ENCODE data around the gene PHTF1. TPM values are rescaled to one million over a fixed set of nuclear protein-coding genes. Genes with fewer than 3 reads are reported as not detected.

The PHTF1 gene
- total RNA-seq (10 to 100 TPM in 5 of 10 donors, 1 to 10 TPM in 5; 7.7 to 14.8 (median 10.0) TPM), polyA plus RNA-seq (1 to 10 TPM; 4.9 to 8.3 TPM)
- long read RNA-seq, donor 1, partial matches to known transcripts, result 4 of 11 reads
- long read RNA-seq, donor 1, other reads (novel, unspliced or antisense), result 4 of 11 reads
- long read RNA-seq, donor 2, transcript PHTF1-204 (19 exons, 3,273 nt), result major isoform, 5 of 41 reads
- long read RNA-seq, donor 2, transcript PHTF1-205 (18 exons, 3,244 nt), result major isoform, 5 of 41 reads
- long read RNA-seq, donor 2, partial matches to known transcripts, result 17 of 41 reads
- long read RNA-seq, donor 2, other reads (novel, unspliced or antisense), result 11 of 41 reads
- long read RNA-seq, donor 3, partial matches to known transcripts, result 1 of 12 reads
- long read RNA-seq, donor 3, other reads (novel, unspliced or antisense), result 9 of 12 reads

DNA sequence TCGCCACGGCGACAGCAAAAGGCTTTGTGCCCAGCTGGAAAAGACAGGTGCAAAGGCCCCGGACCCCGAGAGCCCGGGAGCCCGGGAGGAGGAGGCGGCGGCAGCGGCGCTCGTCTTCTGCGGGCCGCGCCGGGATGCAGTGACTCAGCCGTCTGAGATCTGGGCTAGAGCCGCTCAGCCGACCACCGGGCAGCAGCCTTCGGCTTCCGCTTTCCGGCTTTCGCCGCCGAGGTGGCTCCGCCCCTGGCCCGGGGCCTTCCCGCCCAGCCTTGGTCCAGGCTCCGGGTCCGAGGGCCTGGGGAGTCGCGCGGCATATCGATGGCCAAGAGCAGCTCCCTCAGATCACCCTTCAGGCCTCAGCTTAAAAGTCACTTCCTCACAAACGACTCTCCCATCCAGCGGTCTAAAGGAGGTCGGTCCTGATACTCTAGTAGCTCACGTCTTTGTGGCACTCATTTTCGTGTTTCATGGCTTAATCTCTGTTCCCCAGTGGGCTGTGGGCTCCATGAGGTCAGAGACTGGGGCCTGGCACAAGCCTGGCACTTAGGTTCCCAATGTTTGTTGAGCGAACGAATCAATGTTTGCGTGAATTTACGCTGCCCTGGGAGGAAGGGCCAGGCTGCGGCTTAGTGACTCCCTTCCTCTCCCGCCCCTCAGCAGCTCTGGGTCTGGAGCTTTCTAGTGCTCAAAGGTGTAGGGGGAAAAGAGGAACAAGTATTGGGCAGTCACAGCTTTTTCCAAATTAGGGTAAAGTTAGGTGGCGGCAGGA, at the start of gene PHTF1:
TSS of gene PHTF1 (minus strand) at position 154 of the 769 bp plus-strand sequence. CDS start 783 bp downstream, outside the sequence.
- Histone ChIP-seq H3K36me3 (peaks cover 0 to 38% (median 0%) of the 10 kb centered on the region in 9 donors), H3K4me1 (peaks cover 0 to 33% (median 20%) of the 10 kb centered on the region in 9 donors), H3K27me3 (no peaks in the 10 kb centered on the region), H3K9me3 (no peaks in the 10 kb centered on the region), H3K27ac (peak within 1 kb of the TSS; percentile 81 to 99 (median 97)), H3K4me3 (peak within 1 kb of the TSS; percentile 77 to 99 (median 94))
- DNase-seq (peak; percentile 71 to 79), ATAC-seq (peak; percentile 90 to 97 (median 94))
- WGBS, 2 donors, result 0 to 1% methylated on average over 46 to 47 of the region's 47 CpGs
- TF ChIP-seq, protein P1, sequence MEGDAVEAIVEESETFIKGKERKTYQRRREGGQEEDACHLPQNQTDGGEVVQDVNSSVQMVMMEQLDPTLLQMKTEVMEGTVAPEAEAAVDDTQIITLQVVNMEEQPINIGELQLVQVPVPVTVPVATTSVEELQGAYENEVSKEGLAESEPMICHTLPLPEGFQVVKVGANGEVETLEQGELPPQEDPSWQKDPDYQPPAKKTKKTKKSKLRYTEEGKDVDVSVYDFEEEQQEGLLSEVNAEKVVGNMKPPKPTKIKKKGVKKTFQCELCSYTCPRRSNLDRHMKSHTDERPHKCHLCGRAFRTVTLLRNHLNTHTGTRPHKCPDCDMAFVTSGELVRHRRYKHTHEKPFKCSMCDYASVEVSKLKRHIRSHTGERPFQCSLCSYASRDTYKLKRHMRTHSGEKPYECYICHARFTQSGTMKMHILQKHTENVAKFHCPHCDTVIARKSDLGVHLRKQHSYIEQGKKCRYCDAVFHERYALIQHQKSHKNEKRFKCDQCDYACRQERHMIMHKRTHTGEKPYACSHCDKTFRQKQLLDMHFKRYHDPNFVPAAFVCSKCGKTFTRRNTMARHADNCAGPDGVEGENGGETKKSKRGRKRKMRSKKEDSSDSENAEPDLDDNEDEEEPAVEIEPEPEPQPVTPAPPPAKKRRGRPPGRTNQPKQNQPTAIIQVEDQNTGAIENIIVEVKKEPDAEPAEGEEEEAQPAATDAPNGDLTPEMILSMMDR (IDR thresholded peaks at IDR 0.05), result no peak
- intact Hi-C loops (cut with DNase I), result loop anchor here in 8 of 10 donors (1.0 to 10.0 kb wide), 7 partner anchors 38 to 145 kb away; partner anchors contain the start of genes RSBN1 (in 8 of the 8), AP4B1 (in 3 of the 8) and DCLRE1B (in 2 of the 8)

DNA sequence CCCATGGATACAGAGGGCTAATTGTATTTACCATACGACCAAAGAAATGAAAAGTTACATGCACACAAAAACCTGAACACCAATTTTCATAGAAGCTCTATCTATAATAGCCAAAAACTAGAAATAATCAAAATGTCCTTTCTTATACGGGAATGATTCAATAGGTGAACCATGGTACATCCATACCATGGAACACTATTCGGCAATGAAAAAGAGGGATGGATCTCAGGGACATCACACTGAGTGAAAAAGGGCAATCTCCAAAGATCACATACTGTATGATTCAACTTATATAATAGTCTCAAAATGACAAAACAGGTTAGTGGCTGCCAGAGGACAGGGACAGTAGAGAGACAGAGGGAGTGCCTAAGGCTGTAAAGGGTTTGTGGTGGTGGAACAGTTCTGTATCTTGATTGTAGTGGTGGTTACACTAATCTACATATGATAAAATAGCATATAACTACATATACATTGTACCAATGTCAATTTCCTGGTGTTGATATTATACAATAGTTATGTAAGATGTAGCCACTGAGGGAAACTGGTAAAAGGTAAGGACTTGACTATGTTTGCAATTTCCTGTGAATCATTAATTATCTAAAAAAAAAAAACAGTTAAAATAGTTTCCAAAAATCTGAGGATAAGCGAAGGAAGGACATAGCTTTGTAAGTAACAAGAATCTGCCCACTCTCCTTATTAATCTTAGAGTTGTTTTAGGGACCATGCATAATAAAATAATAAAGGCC, 49.3 kb upstream of the PHTF1 start:
- DNase-seq, result no peak
- TF ChIP-seq, protein P1 (IDR thresholded peaks at IDR 0.05), result no peak
- no peak overlapping the region for H3K4me3 ChIP-seq
- H3K27ac ChIP-seq, result peak overlapping the region in 1 of 10 donors; percentile 23
- WGBS, 2 donors, result 93 to 96% methylated on average over 4 of the region's 4 CpGs
- no peaks in the 10 kb centered on the region for H3K9me3 ChIP-seq
- H3K36me3 ChIP-seq, result no peaks in the 10 kb centered on the region
- H3K27me3 ChIP-seq, result no peaks in the 10 kb centered on the region
- peaks cover 3 to 60% (median 47%) of the 10 kb centered on the region in 9 donors for H3K4me1 ChIP-seq
- intact Hi-C loops (cut with DNase I), result no loop called here
- no peak for ATAC-seq

DNA sequence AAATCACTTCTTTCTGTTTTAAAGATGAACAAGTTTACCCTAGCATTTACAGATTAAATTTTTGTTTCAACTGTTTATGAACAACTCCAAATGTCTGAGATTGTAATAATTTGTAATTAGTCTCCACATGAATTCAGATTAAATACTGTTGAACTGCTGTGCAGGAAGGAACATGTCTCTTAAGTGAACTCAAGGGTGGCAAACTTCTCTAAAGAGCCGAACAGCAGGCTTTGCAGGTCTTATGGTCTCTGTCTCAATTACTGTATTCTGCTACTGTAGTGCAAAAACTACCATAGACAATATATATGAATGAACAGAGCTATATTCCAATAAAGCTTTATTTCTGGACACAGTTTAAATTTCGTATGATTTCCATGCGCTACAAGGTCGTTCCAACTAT, 46.4 kb upstream of the PHTF1 start:
- Histone ChIP-seq H3K9me3 (no peaks in the 10 kb centered on the region), H3K4me1 (peaks cover 3 to 71% (median 58%) of the 10 kb centered on the region in 9 donors), H3K36me3 (no peaks in the 10 kb centered on the region), H3K27me3 (no peaks in the 10 kb centered on the region), H3K27ac (peak overlapping the region in 3 of 10 donors; percentile 45 to 62 (median 61)), H3K4me3 (no peak overlapping the region)
- 91 to 92% methylated on average over 4 of the region's 4 CpGs for WGBS, 2 donors
- no peak for ATAC-seq
- TF ChIP-seq, protein P1 (IDR thresholded peaks at IDR 0.05), result no peak
- no peak for DNase-seq
- intact Hi-C loops (cut with DNase I), result no loop called here

DNA sequence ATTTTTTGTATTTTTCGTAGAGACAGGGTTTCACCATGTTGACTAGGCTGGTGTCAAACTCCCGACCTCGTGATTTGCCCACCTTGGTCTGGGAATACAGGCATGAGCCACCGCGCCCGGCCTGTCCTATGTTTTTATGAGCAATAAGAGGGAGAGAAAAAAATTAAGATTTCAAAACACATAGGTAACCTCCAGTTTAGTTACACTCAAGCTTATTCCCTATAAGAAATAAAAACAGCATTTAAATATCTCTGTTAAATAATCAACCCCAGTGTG, 45.9 kb upstream of the PHTF1 start:
- Histone ChIP-seq H3K9me3 (no peaks in the 10 kb centered on the region), H3K4me3 (no peak overlapping the region), H3K27me3 (no peaks in the 10 kb centered on the region), H3K27ac (peak overlapping the region in 7 of 10 donors; percentile 6 to 64 (median 60)), H3K36me3 (no peaks in the 10 kb centered on the region), H3K4me1 (peaks cover 3 to 71% (median 58%) of the 10 kb centered on the region in 9 donors)
- ATAC-seq, result peak in 1 of 8 donors; percentile 16
- intact Hi-C loops (cut with DNase I), result no loop called here
- TF ChIP-seq, protein P1 (IDR thresholded peaks at IDR 0.05), result no peak
- DNase-seq, result no peak
- 94 to 95% methylated on average over 6 of the region's 6 CpGs for WGBS, 2 donors
